GM10266 (cell line): Measurements from ENCODE around the gene DOCK1.

Experiments
- DNase-seq: peaks from one replicate; pipeline ENCODE4 v3.0.0; 2012; ENCODE audit errors: extremely low spot score
- CTCF ChIP-seq: IDR thresholded peaks from 2 replicates; pipeline ENCODE4 v1.5.1; 2012; ENCODE audit warnings: mild to moderate bottlenecking, low read depth; ENCODE audit not compliant: control insufficient read depth, insufficient read depth; ENCODE audit errors: missing control alignments

Gene DOCK1

GRCh38 chr10:127326883-127327282 lies 421.7 kb downstream of the DOCK1 start:
- DNase-seq: no peak
- no peak for TF ChIP-seq CTCF

GRCh38 chr10:127331696-127332095 lies 426.5 kb downstream of the DOCK1 start:
- TF ChIP-seq CTCF: no peak

DNA sequence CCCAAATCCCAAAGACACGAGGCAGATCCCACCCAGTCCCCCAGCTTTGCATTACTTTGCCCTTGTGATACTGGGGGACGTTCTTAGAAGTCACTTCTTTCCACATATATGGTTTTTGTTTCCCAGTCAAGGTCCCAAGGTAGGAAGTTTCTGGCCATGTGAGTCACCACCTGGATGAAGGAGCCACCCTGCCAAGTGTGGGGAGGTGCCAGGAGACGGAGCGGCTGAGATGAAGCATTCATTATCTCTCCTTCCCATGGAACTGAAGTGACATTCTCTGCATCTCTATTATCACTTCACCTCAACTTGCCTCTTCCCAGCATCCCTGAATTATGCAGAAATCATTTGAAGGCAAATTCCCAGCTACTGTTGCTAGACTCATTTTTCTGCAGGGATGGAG lies 427.4 kb downstream of the DOCK1 start:
- no peak for DNase-seq
- no peak for TF ChIP-seq CTCF

More at GRCh38 chr10:127331696-127332095, 426.5 kb downstream of the DOCK1 start:
- DNase-seq: no peak

DNA sequence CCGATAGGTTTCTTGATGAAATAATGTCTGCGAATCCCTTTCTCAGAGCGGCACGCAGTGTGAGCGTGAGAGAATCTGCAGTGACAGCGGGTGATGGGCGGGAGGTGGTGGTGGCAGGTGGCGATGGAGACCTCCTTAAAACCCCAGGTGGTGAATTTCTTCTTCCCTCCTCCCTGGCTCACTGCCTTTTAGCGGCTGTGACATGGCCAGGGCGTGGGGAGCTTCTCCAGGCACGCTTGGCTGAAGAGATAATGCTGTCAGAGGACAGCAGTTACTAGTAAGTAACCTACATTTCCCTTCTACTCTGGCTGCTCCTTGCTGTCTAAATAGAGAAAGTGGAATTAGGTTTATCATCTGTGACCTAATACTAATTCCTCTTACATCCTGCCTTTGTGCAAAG lies 432.6 kb downstream of the DOCK1 start:
- no peak for TF ChIP-seq CTCF
- DNase-seq: no peak

DNA sequence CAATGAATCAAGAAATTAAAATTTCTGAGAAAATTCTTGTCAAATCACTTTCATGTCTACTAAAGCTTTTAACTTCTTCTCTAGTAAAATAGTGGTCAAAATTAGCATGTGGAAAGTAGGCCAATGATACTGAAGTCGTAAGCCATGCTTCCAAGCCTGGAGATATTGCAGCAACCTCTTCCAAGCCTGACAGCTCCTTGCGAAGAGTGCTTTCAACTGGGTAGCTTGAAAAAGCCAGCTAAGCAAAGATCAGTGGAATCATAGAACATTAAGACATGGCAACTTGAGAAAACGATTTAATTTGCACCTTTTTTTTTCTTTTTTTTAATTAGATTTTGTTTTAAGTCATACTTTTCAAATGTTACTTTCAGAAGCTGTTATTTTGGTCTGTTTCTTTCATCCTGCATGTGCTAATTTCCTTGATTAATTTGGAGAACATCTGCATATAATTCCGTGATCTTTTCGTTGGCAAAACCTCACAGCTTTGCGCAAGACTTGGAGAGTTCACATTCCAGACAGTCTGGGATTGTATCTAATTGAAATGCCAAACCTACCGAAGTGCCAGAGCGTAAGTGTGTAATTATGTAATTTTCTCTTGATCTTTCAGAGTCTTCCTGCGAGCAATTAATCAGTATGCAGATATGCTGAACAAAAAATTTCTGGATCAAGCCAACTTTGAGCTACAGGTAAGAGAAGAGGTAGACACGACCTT lies 433.3 kb downstream of the DOCK1 start:
- no peak for DNase-seq
- no peak for TF ChIP-seq CTCF

- no peak for DNase-seq
- TF ChIP-seq CTCF: no peak
Measured at GRCh38 chr10:127343821-127344220, 438.6 kb downstream of the DOCK1 start.

- DNase-seq: no peak
- TF ChIP-seq CTCF: no peak
Measured at GRCh38 chr10:127344346-127344745, 439.1 kb downstream of the DOCK1 start.
